ENCODE measurements around the gene EOLA2. TPM values are rescaled to one million over a fixed set of nuclear protein-coding genes. Genes with fewer than 3 reads are reported as not detected.
A peak's percentile ranks its signal among the peaks of the same experiment; 100 is the strongest.
"Not testable (repeated sequence)": the region's sequence is repeated elsewhere in the genome, so short reads cannot be mapped to it uniquely, and the experiment has no call there.

EOLA2 gene
- total RNA-seq, 5 donors from 2014 or later (not counting 1 experiment from before 2014, with no cell fraction given) = 43.2 to 58.7 (median 48.5) TPM

DNA sequence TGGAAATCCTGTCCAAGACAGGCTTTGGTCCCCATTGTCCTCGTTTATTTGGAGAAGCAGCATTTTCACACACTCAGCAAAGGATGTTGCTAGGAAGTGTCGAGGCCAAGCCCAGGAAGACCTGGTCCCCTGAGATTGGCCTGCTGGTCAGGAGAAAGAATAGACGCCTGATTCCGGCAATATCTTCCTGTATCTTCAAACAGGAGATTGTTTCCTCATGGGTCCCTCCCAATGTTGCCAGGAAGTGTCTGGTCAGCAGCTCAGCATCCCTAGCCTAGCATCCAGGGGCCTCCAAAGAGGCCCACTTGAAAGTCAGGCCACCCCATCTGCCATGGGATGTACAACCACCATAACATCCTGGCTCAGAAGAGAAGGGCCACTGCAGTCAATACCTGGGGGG is 6.9 kb downstream of the EOLA2 start:
- WGBS (ENCODE audit: insufficient coverage) = no CpG with 5 or more reads among the region's 4 CpGs
- POLR2A ChIA-PET; H3K4me3 ChIP-seq (ENCODE audit: control insufficient read depth in 1 of 2, extremely low read depth in 1 of 2, low read length in 1 of 2): not testable (repeated sequence)

DNA sequence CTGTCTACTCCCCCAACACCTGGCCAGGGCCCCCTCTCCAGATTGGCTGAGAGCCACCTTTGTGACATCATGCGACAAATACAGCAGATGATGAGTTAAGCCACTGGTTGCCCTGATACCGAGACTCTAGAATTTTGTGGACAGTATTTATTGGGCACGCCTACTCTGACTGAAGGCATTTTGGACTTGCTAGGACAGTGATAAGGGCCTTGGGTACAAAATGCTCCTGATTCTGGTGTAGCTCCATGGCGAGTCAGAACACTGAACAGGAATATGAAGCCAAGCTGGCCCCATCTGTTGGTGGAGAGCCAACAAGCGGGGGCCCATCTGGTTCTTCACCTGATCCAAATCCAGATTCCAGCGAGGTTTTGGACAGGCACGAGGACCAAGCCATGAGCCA is 8.9 kb downstream of the EOLA2 start, which contains the start of gene HSFX4:
HSFX4 (plus strand) TSS at position 174 of the 400 bp plus-strand sequence; CDS start at position 246, 72 bp downstream.
- H3K4me3 ChIP-seq (ENCODE audit: control insufficient read depth in 1 of 2, extremely low read depth in 1 of 2, low read length in 1 of 2); CTCF ChIA-PET; H3K4me1 Mint-ChIP-seq; H3K27me3 ChIP-seq (replicated peaks in 1 of 2; ENCODE audit: control insufficient read depth in 2 of 2, extremely low read depth in 1 of 2, insufficient read depth in 2 of 2, low read length in 1 of 2); H3K27me3 Mint-ChIP-seq; H3K27ac Mint-ChIP-seq; DNase-seq; H3K36me3 ChIP-seq (ENCODE audit: control insufficient read depth in 2 of 2, extremely low read depth in 1 of 2, insufficient read depth in 1 of 2, low read length in 1 of 2); H3K36me3 Mint-ChIP-seq; H3K4me3 Mint-ChIP-seq; H3K9me3 Mint-ChIP-seq; H3K9me3 ChIP-seq; H3K27ac ChIP-seq (ENCODE audit: low read length); H3K4me1 ChIP-seq (ENCODE audit: control insufficient read depth in 1 of 2, extremely low read depth in 1 of 2, insufficient read depth in 2 of 2, low read length in 2 of 2); POLR2A ChIA-PET: not testable (repeated sequence)
- ATAC-seq (replicated peaks in 1 of 4) = peak in 1 of 4 experiments; percentile 12
- no CpG with 5 or more reads among the region's 7 CpGs for WGBS (ENCODE audit: insufficient coverage)

More for the DNA sequence above, 6.9 kb downstream of the EOLA2 start:
- H3K4me1 ChIP-seq (ENCODE audit: control insufficient read depth in 1 of 2, extremely low read depth in 1 of 2, insufficient read depth in 2 of 2, low read length in 2 of 2); DNase-seq; CTCF ChIA-PET; H3K36me3 ChIP-seq (ENCODE audit: control insufficient read depth in 2 of 2, extremely low read depth in 1 of 2, insufficient read depth in 1 of 2, low read length in 1 of 2); H3K9me3 Mint-ChIP-seq; H3K27ac ChIP-seq (ENCODE audit: low read length); H3K4me3 Mint-ChIP-seq; H3K9me3 ChIP-seq; H3K27me3 ChIP-seq (replicated peaks in 1 of 2; ENCODE audit: control insufficient read depth in 2 of 2, extremely low read depth in 1 of 2, insufficient read depth in 2 of 2, low read length in 1 of 2); H3K4me1 Mint-ChIP-seq; H3K27me3 Mint-ChIP-seq; H3K36me3 Mint-ChIP-seq; ATAC-seq (replicated peaks in 1 of 4); H3K27ac Mint-ChIP-seq: not testable (repeated sequence)

DNA sequence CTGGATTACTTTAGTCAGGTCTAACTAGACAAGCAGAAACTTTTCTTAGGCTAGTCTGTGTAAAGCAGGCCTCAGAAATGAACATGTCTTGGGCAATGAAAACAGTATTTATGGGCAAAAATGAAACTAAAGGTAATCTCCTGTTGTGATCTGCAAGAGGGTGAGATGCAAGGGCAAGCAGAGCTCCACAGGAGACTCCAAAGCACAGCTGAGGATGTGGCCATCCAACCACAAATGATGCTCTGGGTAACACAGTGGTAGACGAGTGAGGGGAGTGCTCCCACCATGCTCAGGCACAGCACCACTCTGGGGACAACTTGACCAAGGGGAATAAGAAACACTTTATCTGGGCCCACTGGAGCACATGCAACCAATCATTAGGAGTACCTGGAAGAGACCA is 9.7 kb downstream of the EOLA2 start:
- H3K4me1 ChIP-seq (ENCODE audit: control insufficient read depth in 1 of 2, extremely low read depth in 1 of 2, insufficient read depth in 2 of 2, low read length in 2 of 2); POLR2A ChIA-PET; H3K27ac ChIP-seq (ENCODE audit: low read length); H3K36me3 ChIP-seq (ENCODE audit: control insufficient read depth in 2 of 2, extremely low read depth in 1 of 2, insufficient read depth in 1 of 2, low read length in 1 of 2); H3K27me3 ChIP-seq (replicated peaks in 1 of 2; ENCODE audit: control insufficient read depth in 2 of 2, extremely low read depth in 1 of 2, insufficient read depth in 2 of 2, low read length in 1 of 2); H3K27me3 Mint-ChIP-seq; H3K4me3 Mint-ChIP-seq; H3K4me3 ChIP-seq (ENCODE audit: control insufficient read depth in 1 of 2, extremely low read depth in 1 of 2, low read length in 1 of 2); DNase-seq; H3K9me3 Mint-ChIP-seq; CTCF ChIA-PET; H3K36me3 Mint-ChIP-seq; H3K27ac Mint-ChIP-seq; H3K4me1 Mint-ChIP-seq; H3K9me3 ChIP-seq: not testable (repeated sequence)
- peak in 1 of 4 experiments; percentile 53 for ATAC-seq (replicated peaks in 1 of 4)
- no CpG with 5 or more reads among the region's 1 CpG for WGBS (ENCODE audit: insufficient coverage)

DNA sequence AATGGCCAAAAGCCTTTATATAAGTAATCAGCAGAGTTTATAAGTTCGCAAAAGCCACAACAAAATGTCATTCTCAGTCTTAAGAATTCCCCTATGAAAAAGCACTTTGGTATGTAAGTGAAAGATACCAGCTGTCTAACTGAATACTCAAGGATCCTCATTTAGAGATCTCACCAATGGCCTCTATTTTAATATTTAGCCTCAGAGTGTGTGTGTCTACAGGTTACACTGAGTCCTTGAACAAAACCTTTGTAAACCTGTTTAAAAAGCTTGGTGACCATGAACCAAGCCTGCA is 10.4 kb downstream of the EOLA2 start:
- DNase-seq; H3K36me3 Mint-ChIP-seq; H3K27me3 ChIP-seq (replicated peaks in 1 of 2; ENCODE audit: control insufficient read depth in 2 of 2, extremely low read depth in 1 of 2, insufficient read depth in 2 of 2, low read length in 1 of 2); H3K9me3 ChIP-seq; H3K9me3 Mint-ChIP-seq; ATAC-seq (replicated peaks in 1 of 4); H3K4me1 ChIP-seq (ENCODE audit: control insufficient read depth in 1 of 2, extremely low read depth in 1 of 2, insufficient read depth in 2 of 2, low read length in 2 of 2); H3K27me3 Mint-ChIP-seq; H3K4me3 Mint-ChIP-seq; H3K4me1 Mint-ChIP-seq; H3K4me3 ChIP-seq (ENCODE audit: control insufficient read depth in 1 of 2, extremely low read depth in 1 of 2, low read length in 1 of 2); POLR2A ChIA-PET; CTCF ChIA-PET; H3K36me3 ChIP-seq (ENCODE audit: control insufficient read depth in 2 of 2, extremely low read depth in 1 of 2, insufficient read depth in 1 of 2, low read length in 1 of 2); H3K27ac Mint-ChIP-seq; H3K27ac ChIP-seq (ENCODE audit: low read length): not testable (repeated sequence)
- WGBS (ENCODE audit: insufficient coverage) = no CpG with 5 or more reads among the region's 1 CpG

DNA sequence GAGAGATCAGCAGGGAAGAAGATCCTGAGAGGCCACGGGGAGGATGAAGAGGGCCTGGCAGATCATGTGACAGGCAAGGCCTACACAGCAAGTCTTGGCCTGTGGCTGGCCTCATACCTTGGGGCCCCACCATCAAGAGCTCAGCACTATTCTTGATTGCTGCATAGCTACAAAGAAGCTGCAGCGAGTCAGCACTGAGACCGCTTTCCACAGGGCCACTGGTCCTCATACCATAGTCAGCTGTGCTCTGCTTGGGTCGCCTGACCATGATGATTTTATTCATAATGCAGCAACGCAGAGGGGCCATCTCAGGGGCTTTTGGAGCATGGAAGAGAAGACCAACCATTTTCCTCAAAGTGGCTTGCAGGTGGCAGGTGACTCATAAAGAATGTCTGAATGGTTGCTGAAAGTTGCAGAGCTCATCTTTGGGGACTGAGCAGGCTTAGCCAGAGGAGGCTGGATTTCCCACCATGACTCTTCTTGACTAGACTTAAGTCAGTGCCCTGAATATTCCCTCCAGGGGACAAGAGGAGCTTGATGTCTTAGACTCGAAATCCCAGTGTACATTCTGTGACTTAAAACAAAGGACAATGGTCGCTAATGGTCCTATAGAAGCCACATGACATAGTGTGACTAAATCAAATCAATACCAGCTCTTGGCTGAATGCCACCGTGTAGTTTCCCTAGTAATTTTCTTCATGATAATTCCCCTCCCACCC is 10.9 kb downstream of the EOLA2 start:
- H3K4me3 ChIP-seq (ENCODE audit: control insufficient read depth in 1 of 2, extremely low read depth in 1 of 2, low read length in 1 of 2); H3K4me1 Mint-ChIP-seq; H3K4me3 Mint-ChIP-seq; H3K27me3 ChIP-seq (replicated peaks in 1 of 2; ENCODE audit: control insufficient read depth in 2 of 2, extremely low read depth in 1 of 2, insufficient read depth in 2 of 2, low read length in 1 of 2); H3K36me3 Mint-ChIP-seq; H3K36me3 ChIP-seq (ENCODE audit: control insufficient read depth in 2 of 2, extremely low read depth in 1 of 2, insufficient read depth in 1 of 2, low read length in 1 of 2); CTCF ChIA-PET; H3K9me3 Mint-ChIP-seq; H3K27ac ChIP-seq (ENCODE audit: low read length); H3K4me1 ChIP-seq (ENCODE audit: control insufficient read depth in 1 of 2, extremely low read depth in 1 of 2, insufficient read depth in 2 of 2, low read length in 2 of 2); POLR2A ChIA-PET; H3K27ac Mint-ChIP-seq; H3K27me3 Mint-ChIP-seq; DNase-seq; H3K9me3 ChIP-seq: not testable (repeated sequence)
- WGBS (ENCODE audit: insufficient coverage) = no CpG with 5 or more reads among the region's 8 CpGs
- ATAC-seq (replicated peaks in 1 of 4) = peak in 1 of 4 experiments; percentile 8

DNA sequence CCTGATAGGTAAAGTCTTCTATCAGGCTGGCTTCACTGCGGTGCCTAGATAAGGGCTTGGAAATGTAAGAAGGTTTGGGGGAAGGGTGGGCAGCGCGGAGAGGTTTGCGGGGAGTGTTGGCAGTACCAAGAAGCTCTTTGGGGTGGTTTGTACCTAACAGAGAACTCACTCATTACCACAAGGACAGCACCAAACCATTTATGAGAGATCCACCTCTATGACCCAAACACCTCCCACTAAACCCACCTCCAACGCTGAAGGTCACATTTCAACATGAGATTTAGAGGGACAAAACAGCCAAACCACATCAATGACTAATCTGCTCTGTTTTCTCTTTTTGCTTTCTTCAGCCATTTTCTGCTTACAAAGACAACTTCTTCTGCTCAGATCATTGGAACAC is 13.9 kb downstream of the EOLA2 start:
- H3K9me3 Mint-ChIP-seq; DNase-seq; H3K4me3 ChIP-seq (ENCODE audit: control insufficient read depth in 1 of 2, extremely low read depth in 1 of 2, low read length in 1 of 2); H3K27ac Mint-ChIP-seq; H3K27me3 ChIP-seq (replicated peaks in 1 of 2; ENCODE audit: control insufficient read depth in 2 of 2, extremely low read depth in 1 of 2, insufficient read depth in 2 of 2, low read length in 1 of 2); H3K9me3 ChIP-seq; H3K27ac ChIP-seq (ENCODE audit: low read length); POLR2A ChIA-PET; H3K36me3 Mint-ChIP-seq; H3K27me3 Mint-ChIP-seq; H3K4me1 ChIP-seq (ENCODE audit: control insufficient read depth in 1 of 2, extremely low read depth in 1 of 2, insufficient read depth in 2 of 2, low read length in 2 of 2); H3K36me3 ChIP-seq (ENCODE audit: control insufficient read depth in 2 of 2, extremely low read depth in 1 of 2, insufficient read depth in 1 of 2, low read length in 1 of 2); ATAC-seq (replicated peaks in 1 of 4); CTCF ChIA-PET; H3K4me3 Mint-ChIP-seq; H3K4me1 Mint-ChIP-seq: not testable (repeated sequence)
- WGBS (ENCODE audit: insufficient coverage) = no CpG with 5 or more reads among the region's 5 CpGs

DNA sequence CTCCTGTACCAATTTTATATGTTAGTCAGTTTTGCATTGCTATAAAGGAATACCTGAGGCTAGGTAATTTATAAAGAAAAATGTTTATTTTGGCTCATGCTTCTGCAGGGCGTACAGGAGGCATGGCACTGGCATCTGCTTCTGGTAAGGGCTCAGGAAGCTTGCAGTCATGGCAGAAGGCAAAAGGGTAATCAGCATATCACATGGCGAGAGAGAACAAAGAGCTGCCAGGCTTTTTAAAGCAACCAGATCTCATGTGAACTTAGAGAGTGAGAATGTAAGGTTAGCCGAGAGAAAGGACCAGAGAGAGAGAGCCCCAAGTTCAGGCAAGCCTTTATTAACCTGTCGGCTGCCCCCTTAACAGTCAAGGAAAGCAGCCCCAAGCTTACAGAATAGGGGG is 14.5 kb downstream of the EOLA2 start:
- DNase-seq; H3K4me3 Mint-ChIP-seq; POLR2A ChIA-PET; H3K9me3 ChIP-seq; H3K27ac ChIP-seq (ENCODE audit: low read length); ATAC-seq (replicated peaks in 1 of 4); H3K27me3 ChIP-seq (replicated peaks in 1 of 2; ENCODE audit: control insufficient read depth in 2 of 2, extremely low read depth in 1 of 2, insufficient read depth in 2 of 2, low read length in 1 of 2); H3K4me1 Mint-ChIP-seq; H3K4me3 ChIP-seq (ENCODE audit: control insufficient read depth in 1 of 2, extremely low read depth in 1 of 2, low read length in 1 of 2); H3K9me3 Mint-ChIP-seq; H3K36me3 Mint-ChIP-seq; H3K4me1 ChIP-seq (ENCODE audit: control insufficient read depth in 1 of 2, extremely low read depth in 1 of 2, insufficient read depth in 2 of 2, low read length in 2 of 2); CTCF ChIA-PET; H3K36me3 ChIP-seq (ENCODE audit: control insufficient read depth in 2 of 2, extremely low read depth in 1 of 2, insufficient read depth in 1 of 2, low read length in 1 of 2); H3K27ac Mint-ChIP-seq; H3K27me3 Mint-ChIP-seq: not testable (repeated sequence)
- no CpG with 5 or more reads among the region's 4 CpGs for WGBS (ENCODE audit: insufficient coverage)
